ENCODE data around the gene ADGRL1. TPM values are rescaled to one million over a fixed set of nuclear protein-coding genes. Genes with fewer than 3 reads are reported as not detected.
"Not testable (repeated sequence)": the region's sequence is repeated elsewhere in the genome, so short reads cannot be mapped to it uniquely, and the experiment has no call there.

Gene ADGRL1
- total and polyA plus RNA-seq, 8 donors = 26.4 to 53.5 (median 35.7) TPM

DNA sequence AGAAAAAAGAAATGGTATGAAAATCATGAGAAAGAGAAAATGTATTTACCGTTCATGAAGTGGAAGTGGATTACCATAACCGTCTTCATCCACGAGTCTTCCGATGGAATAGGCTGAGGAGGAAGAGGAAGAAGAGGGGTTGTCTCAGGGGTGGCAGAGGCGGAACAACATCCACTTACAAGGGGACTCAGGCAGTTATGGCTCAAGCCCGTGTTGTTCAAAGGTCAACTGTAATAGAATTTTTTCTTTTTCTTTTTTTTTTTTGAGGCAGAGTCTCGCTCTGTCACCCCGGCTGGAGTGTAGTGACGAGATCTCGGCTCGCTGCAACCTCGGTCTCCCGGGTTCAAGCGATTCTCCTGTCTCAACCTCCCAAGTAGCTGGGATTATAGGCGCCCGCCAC, 16.9 kb upstream of the ADGRL1 start:
- ATAC-seq = no peak
- no peak for TF ChIP-seq CTCF (IDR thresholded peaks at IDR 0.05)

DNA sequence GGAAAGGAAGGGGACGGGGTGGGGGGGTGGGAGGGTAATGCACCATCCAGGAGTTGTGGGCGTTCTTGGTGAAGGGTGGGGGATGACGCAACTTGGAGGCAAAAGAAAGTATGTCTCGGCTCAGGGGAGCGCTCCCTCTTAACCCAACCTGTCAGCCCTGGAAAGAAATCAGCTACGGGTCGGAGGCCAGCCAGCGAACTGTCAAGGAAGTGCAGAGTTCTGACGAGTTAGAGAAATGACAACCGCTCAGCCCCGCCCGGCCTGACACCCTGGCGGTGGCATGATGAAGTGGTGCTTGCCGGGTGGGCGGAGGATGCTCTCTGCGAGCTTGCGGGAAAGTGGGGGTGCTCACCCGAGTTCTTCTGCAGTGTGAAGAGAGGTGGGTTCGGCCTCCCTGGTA, 15.4 kb upstream of the ADGRL1 start:
- ATAC-seq (peak; percentile 41), DNase-seq (peak in 2 of 4 donors; percentile 41 to 77)
- H3K36me3 ChIP-seq; H3K4me3 ChIP-seq; H3K27me3 ChIP-seq; H3K9me3 ChIP-seq; H3K27ac ChIP-seq; intact Hi-C loops (cut with DNase I): not testable (repeated sequence)
- peaks cover 0 to 19% of the 10 kb centered on the region in 2 donors for H3K4me1 ChIP-seq
- peak in 1 of 2 donors; percentile 44 for TF ChIP-seq CTCF (IDR thresholded peaks at IDR 0.05)

More for the DNA sequence above, 16.9 kb upstream of the ADGRL1 start:
- no peak overlapping the region for H3K27ac ChIP-seq
- H3K4me3 ChIP-seq = no peak overlapping the region
- peaks cover 0 to 13% of the 10 kb centered on the region in 2 donors for H3K4me1 ChIP-seq
- no peak for DNase-seq
- peaks cover 0 to 8% of the 10 kb centered on the region in 2 donors for H3K27me3 ChIP-seq
- no peaks in the 10 kb centered on the region for H3K36me3 ChIP-seq
- intact Hi-C loops (cut with DNase I) = no loop called here
- no peaks in the 10 kb centered on the region for H3K9me3 ChIP-seq

DNA sequence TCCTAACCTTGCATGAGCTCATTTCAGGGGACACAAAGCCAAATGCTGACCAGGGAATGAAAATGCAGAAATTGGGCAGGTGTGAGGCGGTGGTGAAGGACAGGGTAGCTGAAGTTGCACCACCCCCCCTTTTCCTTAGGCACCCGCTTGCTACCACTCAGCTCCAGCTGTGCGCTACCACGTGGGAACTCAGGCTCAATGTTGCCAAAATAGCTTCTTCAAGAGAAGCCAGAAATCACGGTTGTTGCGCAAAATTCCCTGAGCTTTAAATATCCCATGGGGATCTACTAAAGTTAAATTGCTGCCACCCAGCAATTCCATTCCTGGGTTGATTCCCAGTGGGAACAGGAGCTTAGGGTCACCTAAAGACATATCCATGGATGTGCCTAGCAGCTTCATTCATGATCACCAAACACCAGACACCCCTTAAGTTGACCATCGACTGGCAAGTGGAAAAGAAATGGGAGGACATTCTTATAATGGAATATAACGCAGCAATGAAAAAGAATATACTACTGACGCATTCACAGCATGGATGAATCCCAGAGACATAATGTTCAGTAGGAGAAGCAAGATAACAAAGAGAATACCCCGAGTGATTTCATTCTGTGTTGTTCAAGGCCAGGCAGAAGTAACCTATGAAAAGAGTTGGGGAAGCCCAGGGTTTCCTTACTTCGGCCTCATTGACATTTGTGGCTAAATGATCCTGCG, 12.8 kb upstream of the ADGRL1 start:
- Histone ChIP-seq H3K9me3 (no peaks in the 10 kb centered on the region), H3K27ac (no peak overlapping the region), H3K27me3 (peaks cover 0 to 8% of the 10 kb centered on the region in 2 donors), H3K4me1 (peaks cover 0 to 22% of the 10 kb centered on the region in 2 donors), H3K4me3 (no peak overlapping the region), H3K36me3 (no peaks in the 10 kb centered on the region)
- intact Hi-C loops (cut with DNase I) = no loop called here
- no peak for TF ChIP-seq CTCF (IDR thresholded peaks at IDR 0.05)
- ATAC-seq (no peak), DNase-seq (no peak)

DNA sequence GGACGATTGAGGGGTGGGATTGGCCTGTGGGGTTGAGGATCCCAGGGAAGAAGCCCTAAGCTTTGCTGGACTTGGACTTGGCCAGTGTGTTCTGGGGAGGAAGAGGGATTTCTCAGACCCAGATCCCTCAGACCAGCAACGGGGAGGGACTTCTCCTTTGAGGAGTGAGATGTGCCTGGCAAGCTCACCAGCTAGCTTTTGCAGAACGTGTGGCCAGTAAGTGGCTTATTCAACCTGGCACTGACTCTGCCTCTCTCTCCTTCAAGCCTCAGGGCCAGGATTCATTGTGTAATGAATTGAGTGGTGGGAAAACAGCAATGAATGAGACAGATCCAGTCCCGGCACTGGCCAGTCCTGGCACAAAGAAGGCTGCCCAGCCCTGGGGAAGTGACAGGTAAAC, 11.9 kb upstream of the ADGRL1 start:
- H3K4me3 ChIP-seq; H3K36me3 ChIP-seq; H3K9me3 ChIP-seq; DNase-seq; H3K27ac ChIP-seq; H3K27me3 ChIP-seq; intact Hi-C loops (cut with DNase I): not testable (repeated sequence)
- ATAC-seq = peak; percentile 52
- H3K4me1 ChIP-seq = peaks cover 0 to 22% of the 10 kb centered on the region in 2 donors

GRCh38 chr19:14214580-14214979, 8.6 kb upstream of the ADGRL1 start:
- TF ChIP-seq CTCF (IDR thresholded peaks at IDR 0.05) = no peak
- intact Hi-C loops (cut with DNase I) = no loop called here
- Histone ChIP-seq H3K27me3 (peaks cover 0 to 16% of the 10 kb centered on the region in 2 donors), H3K9me3 (no peaks in the 10 kb centered on the region), H3K36me3 (no peaks in the 10 kb centered on the region), H3K4me1 (peaks cover 0 to 14% of the 10 kb centered on the region in 2 donors), H3K27ac (no peak overlapping the region), H3K4me3 (no peak overlapping the region)
- no peak for ATAC-seq
- DNase-seq = no peak

- H3K4me3 ChIP-seq; ATAC-seq; H3K9me3 ChIP-seq; H3K36me3 ChIP-seq; intact Hi-C loops (cut with DNase I); DNase-seq; H3K27ac ChIP-seq: not testable (repeated sequence)
- peaks cover 0 to 12% of the 10 kb centered on the region in 2 donors for H3K4me1 ChIP-seq
- H3K27me3 ChIP-seq = peaks cover 0 to 55% of the 10 kb centered on the region in 2 donors
These were observed 4.2 kb upstream of the ADGRL1 start for GRCh38 chr19:14210182-14210581.

DNA sequence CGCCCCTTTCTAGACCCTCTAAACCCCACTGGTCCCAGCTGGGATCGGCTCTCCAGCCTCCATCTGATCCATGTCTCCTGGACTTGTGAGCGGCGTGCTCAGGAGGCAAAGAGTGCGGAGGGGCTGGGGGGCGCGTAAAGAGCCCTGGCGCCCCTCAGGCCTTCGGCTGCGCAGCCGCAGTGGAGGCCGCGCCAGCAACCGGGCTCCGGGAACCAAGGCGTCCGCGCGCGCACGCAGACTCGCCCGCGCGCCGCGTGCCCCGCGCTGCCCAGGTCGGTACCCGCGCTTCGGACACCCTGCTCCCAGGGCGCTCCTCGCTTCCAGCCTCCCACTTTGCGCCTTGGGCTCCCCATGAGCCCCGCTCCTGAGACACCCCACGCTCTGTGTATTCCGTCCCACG, 3.4 kb upstream of the ADGRL1 start:
- H3K4me3 ChIP-seq; H3K27ac ChIP-seq; DNase-seq; H3K36me3 ChIP-seq; intact Hi-C loops (cut with DNase I); H3K9me3 ChIP-seq; ATAC-seq: not testable (repeated sequence)
- Histone ChIP-seq H3K4me1 (peaks cover 0 to 15% of the 10 kb centered on the region in 2 donors), H3K27me3 (peaks cover 0 to 63% of the 10 kb centered on the region in 2 donors)

GRCh38 chr19:14208496-14208895, 2.5 kb upstream of the ADGRL1 start:
- Histone ChIP-seq H3K4me1 (peaks cover 0 to 15% of the 10 kb centered on the region in 2 donors), H3K27me3 (peaks cover 0 to 72% of the 10 kb centered on the region in 2 donors)
- DNase-seq; H3K27ac ChIP-seq; H3K4me3 ChIP-seq; H3K9me3 ChIP-seq; intact Hi-C loops (cut with DNase I); H3K36me3 ChIP-seq; ATAC-seq: not testable (repeated sequence)

DNA sequence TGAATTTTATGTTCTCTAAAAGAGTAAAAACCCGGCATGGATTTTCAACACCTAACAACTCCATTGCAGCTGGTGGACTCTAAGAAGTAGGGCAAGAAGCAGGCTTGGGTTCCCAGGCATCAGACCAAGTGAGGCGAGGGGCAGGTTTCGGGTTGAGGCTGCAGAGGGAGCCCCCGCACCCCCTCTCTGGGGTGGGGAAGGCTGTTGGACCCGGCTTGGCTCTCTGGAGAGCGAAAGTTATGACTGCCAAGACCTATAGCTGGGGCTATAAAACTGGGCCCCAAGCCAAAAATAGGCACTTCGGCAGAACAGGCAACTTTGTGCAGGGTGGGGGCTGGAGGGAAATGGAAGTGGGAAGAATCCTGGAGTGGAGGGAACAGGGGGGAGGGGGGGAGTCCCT, 1.8 kb upstream of the ADGRL1 start:
- ATAC-seq; H3K36me3 ChIP-seq; DNase-seq; H3K9me3 ChIP-seq; intact Hi-C loops (cut with DNase I); H3K27ac ChIP-seq: not testable (repeated sequence)
- peaks cover 0 to 15% of the 10 kb centered on the region in 2 donors for H3K4me1 ChIP-seq
- H3K4me3 ChIP-seq = peak overlapping the region in 1 of 2 donors; percentile 50
- H3K27me3 ChIP-seq = peaks cover 0 to 78% of the 10 kb centered on the region in 2 donors
